GM19468 (cell line): ENCODE data around the gene MTA3.
"Not testable (repeated sequence)": the region's sequence is repeated elsewhere in the genome, so short reads cannot be mapped to it uniquely, and the experiment has no call there.

Experiments
- ATAC-seq: cut with Tn5 transposase; IDR thresholded peaks from one replicate; pipeline ENCODE4 v1.9.1; 2021; ENCODE audit warnings: mild to moderate bottlenecking, moderate library complexity, moderate number of reproducible peaks; ENCODE audit not compliant: unreplicated experiment; ENCODE audit errors: extremely low read depth

MTA3 gene

GRCh38 chr2:42568401-42569115 is at the start of gene MTA3:
MTA3 (plus strand) TSS chr2:42568632; CDS start chr2:42568746, 114 bp downstream.
- ATAC-seq, result no peak

- ATAC-seq, result no peak
These were observed 48.8 kb upstream of the MTA3 start for GRCh38 chr2:42519624-42520023.

- no peak for ATAC-seq
These were observed 46.4 kb upstream of the MTA3 start for GRCh38 chr2:42522035-42522434.

- no peak for ATAC-seq
These were observed 45.1 kb upstream of the MTA3 start for GRCh38 chr2:42523341-42523740.

- ATAC-seq, result no peak
These were observed 36.0 kb upstream of the MTA3 start for GRCh38 chr2:42532397-42532796.

GRCh38 chr2:42537493-42537892 is 30.9 kb upstream of the MTA3 start:
- ATAC-seq, result no peak

GRCh38 chr2:42542871-42543270 is 25.6 kb upstream of the MTA3 start:
- ATAC-seq, result no peak

- no peak for ATAC-seq
These were observed 23.3 kb upstream of the MTA3 start for GRCh38 chr2:42545023-42545721.

GRCh38 chr2:42545841-42546390 is 22.5 kb upstream of the MTA3 start:
- no peak for ATAC-seq

- no peak for ATAC-seq
These were observed 21.4 kb upstream of the MTA3 start for GRCh38 chr2:42547014-42547413.

GRCh38 chr2:42547446-42548295 is 20.8 kb upstream of the MTA3 start:
- no peak for ATAC-seq

GRCh38 chr2:42550870-42551269 is 17.6 kb upstream of the MTA3 start:
- ATAC-seq, result no peak

GRCh38 chr2:42554392-42554791 is 14.0 kb upstream of the MTA3 start:
- no peak for ATAC-seq

- no peak for ATAC-seq
These were observed 12.0 kb upstream of the MTA3 start for GRCh38 chr2:42556315-42556890.

GRCh38 chr2:42557306-42557705 is 11.1 kb upstream of the MTA3 start:
- ATAC-seq, result no peak

GRCh38 chr2:42558827-42559226 is 9.6 kb upstream of the MTA3 start:
- no peak for ATAC-seq

GRCh38 chr2:42560133-42560532 is 8.3 kb upstream of the MTA3 start:
- ATAC-seq, result not testable (repeated sequence)

- no peak for ATAC-seq
These were observed 7.5 kb upstream of the MTA3 start for GRCh38 chr2:42560899-42561298.

GRCh38 chr2:42562474-42563144 is 5.8 kb upstream of the MTA3 start:
- no peak for ATAC-seq

- no peak for ATAC-seq
These were observed 2.4 kb upstream of the MTA3 start for GRCh38 chr2:42566025-42566424.
